SIG-M5 treated with dmso at 0.1 percent for 504 hours (cell line): ENCODE measurements around the gene CLEC6A.
"Not testable (repeated sequence)": the region's sequence is repeated elsewhere in the genome, so short reads cannot be mapped to it uniquely, and the experiment has no call there.

Experiments
- DNase-seq: peaks from one replicate; lab custom pipeline; 2025; ENCODE audit not compliant: unreplicated experiment; lab: John Stamatoyannopoulos, UW

Gene CLEC6A

GRCh38 chr12:8493084-8493483 is 37.3 kb downstream of the CLEC6A start:
- DNase-seq: peak; percentile 99

- DNase-seq: not testable (repeated sequence)
These were observed 39.9 kb downstream of the CLEC6A start for GRCh38 chr12:8495671-8496070.

- DNase-seq: not testable (repeated sequence)
These were observed 40.3 kb downstream of the CLEC6A start for GRCh38 chr12:8496074-8496473.

GRCh38 chr12:8499616-8500015 is 43.9 kb downstream of the CLEC6A start:
- no peak for DNase-seq

- DNase-seq: peak; percentile 41
These were observed 46.0 kb downstream of the CLEC6A start for GRCh38 chr12:8501720-8502119.

GRCh38 chr12:8504351-8504750 is 48.6 kb downstream of the CLEC6A start:
- DNase-seq: no peak

GRCh38 chr12:8507596-8507995 is 51.8 kb downstream of the CLEC6A start:
- no peak for DNase-seq

GRCh38 chr12:8508223-8508622 is 52.5 kb downstream of the CLEC6A start:
- no peak for DNase-seq

- DNase-seq: no peak
These were observed 53.4 kb downstream of the CLEC6A start for GRCh38 chr12:8508910-8509841.

GRCh38 chr12:8513256-8513655 is 57.5 kb downstream of the CLEC6A start, which contains the start of gene CLEC4D:
CLEC4D (plus strand) TSS chr12:8513503; CDS start chr12:8513733, 230 bp downstream.
- DNase-seq: peak; percentile 67

GRCh38 chr12:8517971-8518370 is 62.2 kb downstream of the CLEC6A start:
- no peak for DNase-seq

GRCh38 chr12:8519171-8519570 is 63.4 kb downstream of the CLEC6A start:
- peak; percentile 44 for DNase-seq

GRCh38 chr12:8527250-8528130 is 71.7 kb downstream of the CLEC6A start:
- DNase-seq: no peak
